HG02571 (cell line): ENCODE data around the gene NIPAL3.

Experiments used
- ATAC-seq: cut with Tn5 transposase; IDR thresholded peaks from one replicate; pipeline ENCODE4 v1.9.1; 2021; ENCODE audit warnings: mild to moderate bottlenecking, moderate library complexity; ENCODE audit not compliant: unreplicated experiment

Gene NIPAL3

DNA sequence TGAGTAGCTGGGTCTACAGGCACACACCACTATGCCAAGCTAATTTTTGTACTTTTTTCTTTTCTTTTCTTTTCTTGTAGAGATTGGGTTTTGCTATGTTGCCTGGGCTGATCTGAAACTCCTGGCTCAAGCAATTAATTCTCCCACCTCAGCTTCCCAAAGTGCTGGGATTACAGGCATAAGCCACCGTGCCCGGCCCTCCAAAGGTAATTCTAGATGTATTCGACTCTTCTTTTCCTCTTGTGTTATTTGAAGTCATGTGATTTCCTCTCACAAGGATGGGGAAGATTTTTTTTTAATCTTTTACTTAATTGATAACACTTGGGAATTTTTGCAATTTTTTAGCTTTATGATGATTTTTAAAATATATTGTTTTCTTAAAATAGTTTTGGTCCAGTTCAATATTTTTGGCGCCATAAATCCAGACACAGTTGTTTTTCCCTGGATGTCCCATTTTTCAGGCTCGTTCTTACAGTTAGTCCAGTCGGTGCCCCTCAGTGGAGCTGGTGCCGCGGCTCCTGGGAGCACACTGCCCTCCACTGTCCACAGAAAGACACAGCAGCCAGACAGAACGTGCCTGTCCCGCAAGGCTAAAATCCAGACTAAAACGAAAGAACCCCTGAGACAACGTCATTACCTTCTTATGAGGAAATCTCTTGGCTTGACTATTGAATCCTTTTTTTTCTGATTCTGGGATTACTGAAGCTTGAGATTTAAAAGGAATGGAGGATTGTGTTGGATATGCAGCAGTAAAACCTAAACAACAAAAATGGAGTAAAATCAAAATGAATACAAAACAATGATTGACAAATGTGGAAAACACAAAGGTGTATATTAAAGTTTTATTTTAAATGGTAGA is 24.4 kb upstream of the NIPAL3 start:
- no peak for ATAC-seq

DNA sequence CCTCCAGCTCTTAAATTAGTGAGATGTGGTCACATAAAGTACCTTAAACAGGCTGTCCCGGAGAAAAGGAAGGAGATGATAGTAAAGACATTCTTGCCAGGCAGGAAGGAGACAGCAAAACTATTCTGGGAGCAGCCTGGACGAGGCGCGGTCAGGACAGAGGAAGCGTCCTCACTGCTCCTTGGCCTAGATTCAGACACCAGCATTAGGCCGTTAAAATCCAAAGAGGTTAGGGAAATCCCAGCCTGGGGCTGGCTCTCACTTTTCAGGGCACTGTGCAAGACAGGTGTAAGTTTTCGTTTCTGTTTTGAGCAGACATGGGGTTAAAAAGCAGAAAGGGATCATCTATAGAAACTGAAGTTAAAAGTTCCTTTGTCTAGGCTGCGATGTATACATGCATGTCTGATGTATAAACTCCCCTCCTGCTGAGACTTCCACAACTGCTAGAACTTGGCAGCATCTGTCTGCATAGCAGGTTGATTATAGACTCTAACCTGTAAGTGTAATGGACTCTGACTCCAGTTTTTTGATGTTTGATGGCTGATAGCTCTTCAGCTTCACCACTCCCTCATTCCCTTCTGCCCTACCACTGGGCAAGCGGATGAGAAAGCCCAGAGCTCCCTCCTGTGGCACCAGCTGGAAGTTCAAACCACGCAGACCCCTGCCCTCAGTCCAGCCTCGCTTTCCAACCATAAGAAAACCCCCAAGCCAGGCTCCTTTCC is 23.6 kb upstream of the NIPAL3 start:
- ATAC-seq = peak; percentile 70

DNA sequence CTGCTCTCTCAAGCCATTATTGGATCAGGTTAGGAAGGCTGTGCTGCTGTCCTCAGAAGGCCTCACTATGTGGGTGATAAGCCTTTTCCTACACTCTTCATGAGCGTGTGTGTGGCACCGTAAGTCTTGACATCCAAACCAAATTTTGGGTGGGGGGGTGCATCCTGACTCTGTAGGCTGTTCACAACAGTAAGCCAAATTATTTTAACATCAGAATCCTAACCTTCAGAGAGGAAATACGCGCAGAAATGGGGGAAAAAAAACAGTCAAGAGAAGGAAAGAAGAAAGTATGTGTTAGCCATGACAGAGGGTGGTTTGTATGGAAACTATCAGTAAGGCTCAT is 23.0 kb upstream of the NIPAL3 start:
- ATAC-seq = no peak

DNA sequence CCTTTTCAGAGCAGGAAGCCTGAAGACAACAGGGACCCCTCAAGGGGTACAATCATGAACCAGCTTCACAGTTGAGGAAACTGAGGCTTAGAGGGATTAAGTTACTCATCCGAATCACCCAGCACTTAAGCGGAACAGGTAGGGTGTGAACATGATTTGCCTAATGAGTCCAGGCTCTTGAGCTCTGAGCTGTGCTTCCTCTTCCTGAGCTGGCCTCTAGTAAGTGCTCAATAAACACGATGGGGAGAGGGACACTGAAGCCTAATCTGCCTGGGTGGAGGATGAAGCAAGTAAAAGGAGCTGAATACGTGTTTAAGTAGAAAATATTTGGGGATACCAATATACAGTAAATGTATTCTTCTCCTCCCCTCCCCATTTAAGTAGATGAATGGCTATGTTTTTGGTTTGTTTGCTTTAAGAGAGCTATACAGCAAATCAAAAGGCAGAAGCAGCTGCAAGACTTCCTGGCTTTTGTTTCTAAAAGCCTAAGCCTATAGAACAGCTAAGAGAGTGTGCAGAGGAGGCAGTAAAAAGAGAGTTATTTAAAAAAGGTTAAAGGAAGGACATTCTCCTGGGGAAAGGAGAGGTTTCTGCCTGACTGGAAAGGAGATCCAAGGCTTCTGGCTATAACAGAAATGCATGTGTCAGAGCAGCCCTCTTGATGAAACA is 22.5 kb upstream of the NIPAL3 start:
- ATAC-seq = no peak

DNA sequence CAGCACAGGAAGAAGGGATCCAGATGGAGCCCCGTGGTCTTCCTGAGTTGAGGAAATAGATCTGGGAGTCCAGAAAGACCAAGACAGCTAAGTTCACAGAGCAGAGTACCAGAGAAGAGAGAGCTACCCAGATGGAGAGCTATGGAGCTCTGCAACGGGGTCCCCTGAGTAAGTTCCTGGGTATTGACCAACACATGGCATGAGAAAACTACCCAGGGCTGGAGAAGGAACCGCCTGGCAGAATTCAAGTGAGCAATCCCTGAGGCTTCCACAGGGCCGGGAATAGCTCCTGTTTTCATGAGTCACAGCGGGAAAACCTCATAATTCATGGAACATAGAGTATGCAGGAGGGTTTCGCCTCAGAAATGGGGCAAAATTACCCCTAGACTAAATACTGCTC is 21.7 kb upstream of the NIPAL3 start:
- ATAC-seq = no peak

DNA sequence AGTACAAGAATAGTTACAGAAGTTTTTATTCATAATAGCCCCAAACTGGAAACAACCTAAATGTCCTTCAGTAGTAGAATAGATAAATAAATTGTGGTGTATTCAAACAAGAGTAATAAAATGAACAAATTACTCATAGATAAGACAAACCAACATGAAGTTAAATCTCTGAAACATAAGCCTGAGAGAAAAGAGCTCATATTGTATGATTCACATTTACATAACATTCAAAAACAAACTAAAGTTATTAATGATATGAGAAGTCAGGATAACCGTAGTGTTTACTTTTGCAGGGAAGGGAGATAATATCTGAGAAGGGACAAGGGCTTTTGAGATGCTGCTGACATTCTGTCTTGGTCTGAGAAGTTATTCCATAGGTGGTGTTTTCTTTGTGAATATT is 15.5 kb upstream of the NIPAL3 start:
- no peak for ATAC-seq

DNA sequence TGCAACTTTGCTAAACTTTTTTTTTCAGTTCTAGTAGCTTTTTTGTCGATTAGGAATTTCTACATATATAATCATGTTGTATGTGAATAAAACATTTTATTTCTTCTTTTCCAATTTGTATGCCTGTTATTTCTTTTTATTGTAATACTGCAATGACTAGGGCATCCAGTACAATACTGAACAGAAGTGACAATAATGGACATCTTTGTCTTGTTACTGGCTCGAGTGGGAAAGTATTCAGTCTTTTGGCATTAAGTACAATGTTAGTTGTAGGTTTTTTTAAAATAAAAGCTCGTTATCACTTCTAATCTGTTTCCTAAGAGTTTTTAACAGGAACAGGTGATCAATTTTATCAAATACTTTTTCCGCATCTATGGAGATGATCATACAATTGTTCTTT is 11.8 kb upstream of the NIPAL3 start:
- no peak for ATAC-seq

DNA sequence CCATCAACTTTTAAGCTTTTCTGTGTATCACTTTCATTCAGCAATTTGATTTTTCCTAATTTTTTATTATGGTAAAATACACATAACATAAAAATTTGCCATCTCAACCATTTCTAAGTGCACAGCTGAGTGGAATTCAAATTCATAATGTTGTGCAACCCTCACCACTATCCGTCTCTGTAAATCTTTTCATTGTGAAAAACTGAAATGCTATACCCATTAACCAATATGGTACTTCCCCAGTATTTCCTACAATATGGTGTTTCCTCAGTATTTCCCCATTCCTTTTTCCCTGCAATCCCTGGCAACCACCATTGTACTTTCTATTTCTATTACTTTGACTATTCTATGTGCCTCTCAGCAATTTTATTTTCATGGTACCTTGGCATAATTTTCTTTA is 8.8 kb upstream of the NIPAL3 start:
- ATAC-seq = no peak

DNA sequence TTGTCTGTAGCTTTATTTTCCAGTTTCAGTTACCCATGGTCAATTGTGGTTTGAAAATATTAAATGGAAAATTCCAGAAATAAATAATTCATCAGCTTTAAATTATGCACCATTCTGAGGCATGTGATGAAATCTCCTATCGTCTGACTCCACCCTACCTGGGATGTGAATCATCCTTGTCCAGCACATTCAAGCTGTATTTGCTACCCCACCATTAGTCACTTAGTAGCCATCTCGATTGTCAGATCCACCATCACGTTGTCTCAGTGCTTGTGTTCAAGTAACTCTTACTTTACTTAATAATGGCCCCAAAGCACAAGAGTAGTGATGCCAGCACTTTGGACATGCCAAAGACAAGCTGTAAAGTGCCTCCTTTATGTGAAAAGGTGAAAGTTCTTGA is 6.1 kb upstream of the NIPAL3 start:
- no peak for ATAC-seq

DNA sequence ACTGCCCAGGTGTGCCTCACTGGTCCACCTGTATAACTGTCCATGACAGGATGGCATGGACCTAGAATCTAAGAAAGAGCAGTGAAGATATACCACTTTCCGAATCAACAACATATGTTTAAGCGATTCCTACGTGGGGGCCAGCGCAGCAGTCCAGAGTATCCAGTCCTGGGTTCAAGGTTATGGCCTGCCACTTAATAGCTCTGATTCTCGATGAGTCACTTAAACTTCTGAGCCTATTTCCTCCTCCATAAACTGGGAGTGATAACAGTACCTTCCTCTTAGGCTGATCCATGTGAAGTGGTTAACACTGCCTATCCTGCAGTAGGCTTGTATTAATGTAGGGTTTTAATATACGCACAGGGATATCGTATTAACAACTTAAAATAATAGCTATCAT is 4.9 kb upstream of the NIPAL3 start:
- ATAC-seq = no peak

DNA sequence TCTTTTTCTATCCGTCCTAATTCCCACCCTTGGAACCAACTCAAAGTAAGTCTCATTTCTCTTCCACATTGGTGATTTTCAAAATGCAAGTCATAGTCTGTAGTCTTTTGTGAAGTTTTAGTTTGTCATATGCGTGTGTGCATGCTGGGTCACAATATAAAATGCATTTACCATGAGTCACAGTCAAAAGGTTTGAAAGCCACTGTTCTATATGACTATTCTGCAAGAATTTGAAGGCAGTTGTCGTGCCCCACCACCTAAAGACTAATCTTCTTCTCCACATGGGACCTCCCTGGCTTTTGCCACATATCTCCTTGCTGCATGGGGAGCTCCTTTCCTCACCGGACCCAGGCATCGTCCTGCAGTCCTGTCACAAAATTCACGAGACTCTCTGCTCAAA is 3.6 kb upstream of the NIPAL3 start:
- no peak for ATAC-seq

DNA sequence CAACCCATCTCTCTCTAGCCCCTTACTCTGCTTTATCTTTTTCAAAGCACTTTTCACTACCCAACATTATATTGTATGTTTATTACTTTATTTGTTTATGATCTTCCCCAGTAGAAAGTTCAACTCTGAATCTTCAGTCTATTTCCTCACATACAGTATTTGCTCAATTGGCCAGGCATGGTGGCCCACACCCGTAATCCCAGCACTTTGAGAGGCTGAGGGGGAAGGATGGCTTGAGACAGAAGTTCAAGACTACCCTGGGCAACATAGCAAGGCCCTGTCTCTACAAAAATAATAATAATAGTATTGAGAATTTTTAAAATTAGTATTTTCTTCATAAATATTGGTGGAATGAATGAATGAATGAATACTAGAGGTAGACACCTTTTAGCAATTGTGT is 3.2 kb upstream of the NIPAL3 start:
- no peak for ATAC-seq

DNA sequence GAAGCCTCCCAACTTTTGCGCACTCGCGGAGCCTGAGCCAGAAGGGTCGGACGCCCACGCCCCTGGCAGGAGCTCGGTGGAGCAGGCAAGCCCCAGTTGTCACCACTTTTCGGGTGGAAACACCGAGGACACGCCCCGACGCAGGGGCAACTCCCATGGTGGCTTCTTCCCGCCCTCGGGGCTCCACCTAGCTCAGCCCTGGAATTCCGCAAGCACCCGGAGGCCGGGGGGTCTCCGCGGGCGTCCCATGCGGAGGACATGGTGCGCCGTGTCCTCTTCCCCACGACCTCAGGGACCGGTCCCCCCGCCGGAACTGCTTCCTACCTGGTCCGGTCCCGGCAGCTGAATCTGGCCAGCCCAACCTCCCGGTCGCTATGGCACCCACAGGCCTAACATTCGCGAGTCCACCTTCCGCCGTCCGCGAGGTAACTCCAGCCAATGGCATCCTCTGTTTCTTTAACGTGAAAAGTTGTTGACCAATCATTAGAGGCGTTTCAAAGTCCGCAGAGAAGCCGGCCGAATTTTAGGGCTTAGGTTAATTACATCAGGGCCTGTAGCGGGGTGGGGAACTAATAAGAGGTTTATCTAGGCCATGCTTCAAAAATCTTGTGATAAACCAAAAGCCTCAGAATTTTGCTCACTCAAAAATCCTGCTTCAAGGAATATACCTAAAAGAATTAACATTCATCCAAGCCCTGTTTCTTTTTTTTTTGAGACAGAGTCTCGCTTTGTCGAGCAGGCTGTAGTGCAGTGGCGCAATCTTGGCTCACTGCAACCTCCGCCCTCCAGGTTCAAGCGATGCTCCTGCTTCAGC is 2.0 kb upstream of the NIPAL3 start, which contains the start of gene STPG1:
Gene STPG1, minus strand, starts transcription at position 433 of the 814 bp plus-strand sequence. CDS start 12,394 bp downstream, outside the sequence.
- no peak for ATAC-seq

DNA sequence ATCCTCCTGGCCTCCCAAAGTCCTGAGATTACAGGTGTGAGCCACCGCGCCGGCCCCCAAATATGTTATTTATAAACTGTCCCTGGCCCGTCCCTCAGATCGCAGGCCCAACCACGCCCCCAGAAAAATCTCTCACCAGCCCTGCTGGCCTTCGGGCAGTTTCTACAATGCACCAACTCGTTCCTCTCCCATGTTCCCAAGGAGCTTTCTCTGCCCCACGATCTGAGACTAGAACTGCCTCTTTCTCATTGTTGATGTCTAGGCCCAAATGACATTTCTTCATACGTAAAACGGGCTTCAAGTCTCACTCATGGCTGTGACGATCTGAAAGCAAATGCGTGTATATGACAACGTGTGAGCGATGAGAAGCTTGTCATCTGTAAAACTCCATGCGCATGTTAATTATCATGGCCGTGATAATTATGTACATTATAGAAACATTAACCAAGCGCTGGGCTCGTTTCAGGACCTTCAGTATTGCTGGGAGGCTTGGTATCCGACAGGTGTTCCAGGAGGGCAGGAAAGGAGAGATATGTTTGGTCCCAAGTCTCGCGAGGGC is 748 bp upstream of the NIPAL3 start:
- ATAC-seq = no peak

DNA sequence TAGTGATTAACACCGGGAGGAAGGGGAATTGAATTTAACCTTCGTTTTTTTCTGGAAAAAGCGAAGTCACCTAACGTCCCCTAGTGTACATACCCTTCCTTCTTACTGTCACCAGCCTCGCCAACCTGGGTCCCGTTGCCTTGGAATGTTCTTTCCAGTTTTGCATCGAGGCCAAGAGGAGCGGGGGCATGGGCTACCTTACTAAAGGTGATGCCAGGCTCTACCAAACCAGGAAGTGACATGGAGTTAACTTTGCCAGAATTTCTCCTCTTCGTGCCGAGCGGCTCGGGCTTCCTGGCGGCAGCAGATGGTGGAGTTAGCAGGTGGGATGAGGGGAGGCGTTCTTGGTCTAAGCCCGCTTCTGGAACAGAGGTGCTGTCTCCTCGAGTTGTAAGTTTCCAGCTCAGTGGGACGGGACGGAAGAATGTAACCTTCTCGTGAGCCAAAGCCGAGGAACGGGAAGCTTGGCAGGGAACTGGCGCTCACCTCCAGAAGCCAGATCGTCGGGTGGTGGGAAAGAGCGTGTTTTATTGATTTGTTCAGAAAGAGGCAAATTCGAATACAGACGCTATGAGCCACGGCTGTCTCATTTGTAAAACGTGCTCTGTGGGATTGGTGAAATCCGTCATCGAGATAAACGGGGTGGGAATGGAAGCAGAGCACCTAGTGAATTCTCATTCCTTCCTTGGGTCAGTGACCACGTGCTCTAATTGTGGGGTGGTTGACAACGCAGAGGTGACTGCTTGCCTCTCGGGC is 486 bp downstream of the NIPAL3 start:
- ATAC-seq = peak; percentile 16

DNA sequence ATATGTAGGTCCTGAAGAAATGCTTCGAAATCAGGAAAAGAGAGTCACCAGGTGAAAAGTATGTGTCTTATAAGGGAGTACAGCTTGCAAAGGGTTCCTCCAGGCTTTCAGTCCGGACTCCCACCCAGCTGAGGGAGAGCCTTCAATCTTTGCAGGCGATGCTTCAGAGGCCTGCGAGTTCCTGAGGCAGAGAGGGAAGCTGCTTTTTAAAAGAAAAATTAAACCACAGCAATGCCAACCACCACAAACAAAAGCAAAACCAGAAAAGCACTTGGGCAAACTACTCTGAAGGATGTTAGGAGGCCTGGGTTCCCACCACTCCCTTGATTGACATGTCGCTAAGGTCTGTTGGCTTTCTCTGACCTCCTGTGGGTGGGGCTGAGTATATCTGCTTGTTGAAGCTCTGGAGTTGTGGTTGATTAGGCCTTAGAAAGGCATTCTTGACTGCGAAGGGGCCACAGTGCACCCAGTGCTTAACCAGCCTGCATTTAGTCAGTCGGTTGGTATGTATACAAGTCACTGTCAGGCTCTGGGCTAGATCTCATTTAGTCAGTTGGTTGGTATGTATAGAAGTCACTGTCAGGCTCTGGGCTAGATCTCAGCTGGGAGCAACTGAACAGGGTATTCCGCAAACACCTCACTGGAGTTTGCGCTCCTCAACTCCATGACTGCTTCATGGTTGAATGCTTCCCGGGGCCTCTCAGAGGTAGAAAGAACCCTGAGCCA is 1.2 kb downstream of the NIPAL3 start:
- no peak for ATAC-seq

DNA sequence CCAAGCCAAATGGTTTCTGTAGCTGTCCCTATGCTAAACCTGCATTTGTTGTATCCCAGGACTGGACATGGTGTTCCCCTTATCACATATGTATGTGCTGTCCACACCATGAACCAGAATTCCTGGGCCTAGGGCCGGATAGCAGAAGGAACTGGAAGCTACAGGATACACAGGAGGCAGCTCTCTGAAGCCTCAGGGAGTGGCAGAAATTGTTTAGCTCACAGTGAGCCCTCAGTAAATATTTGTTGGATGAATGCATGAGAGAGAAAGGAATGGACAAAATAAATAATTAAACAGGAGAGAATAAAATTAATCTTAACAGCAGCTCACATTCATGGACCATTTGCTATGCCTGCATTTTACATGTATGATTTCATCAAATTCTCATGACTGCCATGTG is 2.1 kb downstream of the NIPAL3 start:
- no peak for ATAC-seq

DNA sequence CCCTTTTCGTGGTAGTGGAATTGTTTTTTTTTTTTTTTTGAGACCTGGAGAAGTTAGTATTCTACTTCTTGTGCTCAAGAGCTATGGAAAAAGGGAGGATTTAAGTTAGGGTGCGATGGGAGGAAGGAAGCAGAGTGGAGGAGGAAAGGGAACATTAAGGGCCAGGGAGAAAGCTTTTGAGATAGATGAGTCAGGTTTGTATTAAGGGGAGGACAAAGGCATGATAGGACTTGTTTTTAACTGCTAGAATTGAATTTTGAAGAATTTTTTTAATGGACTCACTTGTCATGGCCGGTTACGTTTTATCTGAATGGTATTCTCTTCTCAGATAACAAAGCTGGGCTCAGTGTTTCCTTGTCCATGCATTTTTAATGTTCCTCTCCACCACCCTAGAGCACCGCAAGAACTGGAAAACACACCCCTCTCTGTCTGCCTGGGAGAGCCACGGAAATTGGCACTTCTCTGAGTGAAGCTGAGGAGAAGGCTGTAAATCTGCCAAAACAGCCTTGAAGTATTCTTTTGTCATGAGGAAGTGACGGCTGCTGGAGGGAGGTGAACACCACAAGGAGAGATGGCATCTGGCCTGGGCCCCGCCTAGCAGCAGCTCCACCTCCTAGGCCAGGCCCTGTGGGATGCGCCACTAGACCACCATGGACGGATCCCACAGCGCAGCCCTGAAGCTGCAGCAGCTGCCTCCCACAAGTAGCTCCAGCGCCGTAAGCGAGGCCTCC is 3.5 kb downstream of the NIPAL3 start:
- no peak for ATAC-seq

DNA sequence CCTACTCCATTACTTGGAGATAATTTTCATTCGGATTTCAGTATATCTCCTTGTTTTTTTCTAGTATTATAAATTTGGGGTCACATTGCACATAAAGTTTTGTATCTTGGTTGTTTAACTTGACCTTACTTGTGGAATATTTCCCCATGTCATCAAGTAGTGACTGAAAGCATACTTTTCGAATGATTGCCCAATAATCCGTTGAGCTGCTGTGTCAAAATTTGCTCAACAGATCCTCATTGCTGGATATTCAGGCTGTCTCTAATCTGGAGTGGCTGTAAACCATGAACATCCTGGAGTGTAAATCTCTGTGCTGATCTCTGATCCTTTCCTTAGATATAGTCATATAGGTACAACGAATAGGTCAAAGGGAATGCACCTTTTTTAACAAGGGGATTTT is 4.9 kb downstream of the NIPAL3 start:
- no peak for ATAC-seq
